ENCODE measurements around the gene CACTIN.
A peak's percentile ranks its signal among the peaks of the same experiment; 100 is the strongest.
"Not testable (repeated sequence)": the region's sequence is repeated elsewhere in the genome, so short reads cannot be mapped to it uniquely, and the experiment has no call there.

CACTIN gene

DNA sequence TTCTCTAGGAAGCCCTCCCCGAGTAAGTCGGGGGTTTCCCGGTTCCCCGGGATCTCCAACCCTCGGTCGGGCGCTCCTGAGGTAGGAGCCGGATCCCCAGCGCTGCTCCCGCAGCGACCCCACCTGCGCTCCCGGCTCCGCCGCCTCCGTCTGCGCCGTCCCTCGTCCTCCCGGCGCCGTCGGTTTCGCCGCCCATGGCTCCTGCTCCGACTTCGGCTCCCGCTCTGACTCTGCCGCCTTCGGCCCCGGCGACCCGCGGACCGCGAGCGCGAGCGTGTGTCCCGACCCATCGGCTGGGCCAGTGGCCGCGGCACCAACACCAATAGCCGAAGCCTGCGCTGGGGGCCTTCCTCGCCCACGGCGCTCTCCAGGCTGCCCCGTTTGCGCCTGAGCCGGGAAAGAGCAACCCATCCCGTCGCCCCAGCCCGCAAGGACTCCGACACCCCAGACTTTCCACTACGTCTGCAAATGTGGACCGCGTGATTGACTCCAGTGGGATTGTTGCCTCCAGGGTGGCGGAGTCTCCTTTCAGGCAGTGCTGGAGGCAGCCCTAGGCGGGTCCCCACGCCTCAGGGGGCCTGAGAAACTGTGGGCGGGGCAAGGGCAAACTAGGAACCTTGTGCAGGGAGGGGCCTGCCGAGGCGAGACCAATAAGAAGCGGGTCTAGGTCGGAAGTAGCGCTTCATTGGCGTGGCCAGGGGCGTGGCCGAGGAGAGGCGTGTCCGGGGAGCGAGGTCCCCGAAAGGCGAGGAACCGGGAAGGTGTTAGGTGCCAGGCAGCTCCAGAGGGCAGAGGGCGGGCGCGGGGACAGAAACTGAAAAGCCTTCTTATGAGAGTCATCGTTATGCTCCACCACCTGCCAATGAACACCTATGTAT is at the start of gene CACTIN:
Gene CACTIN, minus strand, starts transcription at position 318 of the 878 bp plus-strand sequence. Its CDS starts 28 bp downstream, at position 290.
- DNase-seq: peak; percentile 98

DNA sequence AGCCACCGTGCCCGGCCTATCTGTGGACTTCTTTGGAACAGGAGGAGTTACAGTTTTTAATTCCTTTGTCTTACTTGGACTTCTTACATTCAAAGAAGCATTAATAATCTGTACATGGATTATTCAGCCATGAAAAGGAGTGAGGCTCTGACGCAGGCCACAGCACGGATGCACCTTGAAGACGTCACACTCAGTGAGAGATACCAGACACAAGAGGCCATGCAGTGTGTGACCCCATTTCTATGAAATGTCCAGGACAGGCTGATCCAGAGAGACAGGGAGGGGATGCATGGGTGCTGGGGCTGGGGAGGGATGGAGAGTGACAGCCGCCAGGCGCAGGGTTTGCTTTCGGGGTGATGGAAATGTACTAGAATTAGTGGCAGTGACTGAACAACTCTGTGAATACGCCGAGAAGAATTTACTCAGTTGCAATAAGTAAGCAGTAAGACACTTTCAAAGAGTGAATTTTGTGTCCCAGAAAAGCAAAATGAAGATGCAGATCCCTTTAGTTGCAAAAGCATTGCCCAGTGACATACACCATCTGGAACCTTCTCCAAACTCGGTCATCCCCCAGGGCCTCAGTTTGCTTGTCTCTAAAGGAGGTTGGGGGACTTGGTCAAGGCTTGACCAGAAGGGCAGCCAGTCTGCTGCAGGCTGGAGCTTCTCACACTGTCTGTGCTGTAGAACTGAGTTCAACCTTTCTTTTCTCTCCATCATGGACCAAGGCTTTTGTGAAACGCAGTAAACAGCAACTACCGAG is 48.4 kb upstream of the CACTIN start:
- DNase-seq: no peak

DNA sequence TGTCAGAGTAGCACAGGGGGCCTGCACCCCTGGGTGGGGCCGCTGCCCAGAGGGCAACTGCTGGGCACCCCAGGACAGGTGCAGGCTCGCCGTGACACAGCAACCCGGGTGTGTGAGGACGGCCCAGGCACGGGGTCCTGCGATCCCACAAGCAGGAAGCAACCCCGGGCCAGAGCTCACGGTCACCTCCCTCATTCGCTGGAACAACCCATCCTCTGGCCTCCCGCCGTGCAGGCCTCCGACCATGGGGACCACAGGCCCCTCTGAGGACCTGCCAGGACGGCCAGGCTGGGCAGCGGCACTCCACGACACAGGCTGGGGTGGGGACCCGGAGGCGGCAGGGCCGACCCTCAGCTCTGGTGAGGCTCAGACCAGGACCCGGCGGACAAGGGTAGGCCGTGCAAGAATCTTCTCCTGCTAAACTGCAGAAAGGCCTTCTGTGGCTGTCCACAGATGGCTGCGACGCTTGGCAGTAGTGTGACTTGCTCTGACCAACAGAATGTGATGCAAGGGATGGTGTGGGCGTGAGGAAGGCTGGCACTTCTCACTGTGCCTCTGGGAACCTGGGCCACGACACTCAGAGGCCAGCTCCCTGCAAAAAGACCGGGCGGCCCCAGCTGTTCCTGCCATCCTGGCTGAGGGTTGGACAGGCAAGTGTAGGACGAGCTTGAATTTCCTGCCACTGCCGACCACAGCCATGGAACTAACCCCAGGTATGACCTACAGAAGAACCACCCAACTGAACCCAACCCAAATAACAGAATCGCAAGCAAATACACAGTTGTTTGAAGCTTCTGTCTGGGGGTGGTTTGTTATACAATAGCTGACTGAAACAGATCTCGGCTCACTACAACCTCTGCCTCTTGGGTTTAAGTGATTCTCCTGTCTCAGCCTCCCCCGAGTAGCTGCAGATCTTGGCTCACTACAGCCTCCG is 47.2 kb upstream of the CACTIN start:
- no peak for DNase-seq

DNA sequence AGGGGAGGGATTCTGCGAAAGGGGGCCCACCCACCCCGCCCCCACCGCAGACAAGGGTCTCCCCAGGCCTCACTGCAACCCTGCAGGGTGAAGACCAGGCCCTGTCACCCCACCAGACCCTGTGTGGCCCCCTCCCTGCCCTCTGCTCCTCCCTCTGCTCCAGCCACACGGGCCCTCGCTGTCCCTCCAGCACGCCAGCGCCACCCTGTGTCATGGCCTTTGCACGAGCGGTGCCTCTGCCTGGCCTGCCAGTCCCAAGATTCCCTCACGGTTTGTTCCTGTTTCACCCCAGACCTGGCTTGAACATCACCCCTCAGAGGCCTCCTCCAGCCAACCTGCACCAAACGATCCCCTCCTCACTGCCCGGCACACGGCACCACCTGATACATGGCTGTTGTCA is 46.4 kb upstream of the CACTIN start:
- DNase-seq: no peak

DNA sequence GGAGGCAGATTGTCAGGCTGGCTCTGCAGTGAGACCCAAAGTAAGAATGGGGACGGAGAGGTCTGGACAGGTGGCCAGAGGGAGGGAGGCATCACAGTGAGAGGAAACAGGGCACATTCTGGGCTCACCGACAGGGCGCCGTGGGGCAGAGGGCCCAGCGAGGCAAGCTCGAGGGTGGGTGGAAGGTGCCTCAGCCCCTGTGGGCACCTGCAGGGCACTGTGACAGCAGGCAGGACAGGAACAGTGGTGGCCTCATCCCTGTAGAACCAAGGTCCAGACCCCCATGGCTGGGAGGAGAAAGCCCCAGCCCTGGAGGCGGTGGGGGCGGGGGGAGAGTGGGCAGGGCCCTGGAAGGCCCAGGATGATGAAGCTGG is 46.0 kb upstream of the CACTIN start:
- no peak for DNase-seq

DNA sequence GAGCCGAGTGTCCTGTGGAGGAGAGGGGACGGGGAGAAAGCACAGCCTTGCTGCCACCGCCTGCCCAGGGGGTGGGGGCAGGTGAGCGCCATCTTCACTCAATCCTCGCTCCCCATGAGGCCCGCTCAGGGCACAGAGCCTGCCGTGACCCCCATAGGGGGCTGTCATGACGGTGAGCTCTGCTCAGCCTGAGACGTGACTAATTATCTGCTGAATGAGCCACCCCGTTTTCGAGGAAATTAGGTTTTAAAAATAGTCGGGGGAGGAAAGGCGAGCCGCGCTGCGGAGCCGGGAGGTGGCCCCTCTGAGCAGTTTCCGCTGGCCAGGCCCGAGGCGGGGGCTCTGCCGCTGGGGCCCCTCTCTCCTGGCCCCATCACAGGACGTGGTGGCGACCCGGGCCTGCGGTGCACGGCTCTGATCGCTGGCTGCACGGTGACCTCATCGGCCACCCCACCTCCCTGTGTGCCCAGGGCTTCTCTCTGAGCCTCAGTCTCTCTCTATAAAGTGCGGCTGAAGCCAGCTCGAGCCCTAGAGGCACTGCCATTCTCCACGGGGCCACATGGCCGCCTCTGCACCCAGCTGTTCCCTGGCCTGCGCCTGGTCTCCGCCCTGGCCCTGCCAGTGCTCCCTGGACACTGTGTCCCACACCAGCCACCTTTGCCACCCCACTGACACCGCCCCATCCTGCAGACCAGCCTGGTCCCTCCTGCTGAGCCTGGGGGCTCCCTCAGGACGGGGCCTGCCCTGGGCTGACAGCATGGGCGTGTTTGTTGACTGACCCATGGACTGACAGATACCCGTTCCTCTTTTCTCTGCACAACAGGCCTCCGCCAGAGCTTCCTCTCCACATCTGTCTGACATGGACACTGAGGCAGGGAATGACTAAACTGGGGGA is 45.3 kb upstream of the CACTIN start:
- DNase-seq: no peak

DNA sequence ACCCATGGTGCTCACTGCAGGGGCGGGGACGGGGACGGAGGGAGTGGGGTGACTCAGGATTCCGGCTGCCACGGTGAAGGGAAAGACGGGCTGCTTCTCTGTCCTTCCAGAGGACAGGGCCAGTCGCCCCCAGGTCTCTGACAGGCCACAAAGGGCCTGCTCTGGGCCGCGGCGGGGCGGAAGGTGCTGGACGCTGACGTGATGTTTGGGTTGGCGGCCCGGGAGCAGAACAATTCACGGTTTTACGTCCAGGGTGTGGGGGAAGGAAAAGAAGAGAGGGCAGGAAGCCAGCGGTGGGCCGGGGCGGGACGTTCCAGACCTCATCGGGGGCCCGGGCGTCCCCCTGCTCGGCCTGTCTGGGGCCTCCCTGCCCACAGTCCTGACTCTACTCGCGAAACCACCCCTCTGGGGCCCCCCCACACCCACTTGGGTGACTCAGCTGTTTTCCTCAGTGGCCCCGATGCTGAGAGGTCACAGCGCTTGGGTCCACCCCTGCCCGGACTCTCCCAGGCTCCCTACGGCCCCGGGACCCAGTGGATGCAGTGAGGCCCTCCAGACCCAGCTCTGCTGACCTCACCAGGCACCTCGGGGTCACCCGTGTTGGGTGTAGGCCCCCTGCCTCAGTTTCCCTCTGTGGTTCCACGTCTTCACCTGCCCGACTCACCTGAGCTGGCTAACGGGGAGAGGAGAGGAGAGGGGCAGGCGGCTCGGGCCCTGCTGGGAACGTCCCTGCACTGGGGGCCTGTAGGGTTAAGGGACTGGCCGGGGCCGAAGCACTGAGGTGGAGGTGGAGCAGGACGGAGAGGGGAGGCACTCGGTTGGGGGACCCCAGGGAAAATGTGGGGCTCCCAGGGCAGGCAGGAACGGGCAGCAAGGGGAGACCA is 44.4 kb upstream of the CACTIN start:
- DNase-seq: peak; percentile 49

DNA sequence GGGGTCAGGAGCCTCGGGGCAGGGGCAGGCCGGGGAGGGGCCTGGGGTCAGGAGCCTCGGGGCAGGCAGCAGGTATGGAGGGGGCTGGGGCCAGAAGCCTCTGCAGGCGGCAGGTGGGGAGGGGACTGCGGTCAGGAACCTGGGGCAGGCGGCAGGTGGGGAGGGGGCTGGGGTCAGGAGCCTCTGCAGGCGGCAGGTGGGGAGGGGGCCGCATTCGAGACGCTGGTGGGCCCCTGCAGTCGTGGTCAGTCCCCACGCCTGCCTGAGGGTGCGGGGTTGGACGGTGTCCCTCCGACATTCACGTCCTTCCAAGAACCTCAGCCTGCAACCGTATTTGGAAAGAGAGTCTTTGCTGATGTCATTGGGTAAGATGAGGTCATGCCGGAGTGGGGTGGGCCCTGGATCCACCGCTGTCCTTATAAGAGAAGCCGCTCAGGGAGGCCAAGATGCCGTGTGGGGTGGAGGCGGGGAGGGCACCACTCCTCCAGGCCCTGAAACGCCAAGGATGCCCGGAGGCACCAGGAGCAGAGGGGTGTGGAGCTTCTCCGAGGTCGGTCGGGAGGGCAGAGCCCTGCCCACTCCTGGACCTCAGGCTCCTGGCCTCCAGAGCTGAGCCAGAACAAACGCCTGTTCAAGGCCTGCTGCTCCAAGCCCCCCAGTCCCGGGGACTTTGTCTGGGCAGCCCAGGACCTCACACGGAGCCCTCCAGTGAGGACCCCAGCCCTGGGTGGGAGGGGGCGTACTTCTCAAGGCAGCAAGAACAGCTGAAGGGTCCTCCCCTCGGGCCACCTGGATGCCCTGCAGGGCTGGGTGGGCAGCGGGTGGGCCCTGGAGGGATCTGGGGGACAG is 43.6 kb upstream of the CACTIN start:
- DNase-seq: no peak

DNA sequence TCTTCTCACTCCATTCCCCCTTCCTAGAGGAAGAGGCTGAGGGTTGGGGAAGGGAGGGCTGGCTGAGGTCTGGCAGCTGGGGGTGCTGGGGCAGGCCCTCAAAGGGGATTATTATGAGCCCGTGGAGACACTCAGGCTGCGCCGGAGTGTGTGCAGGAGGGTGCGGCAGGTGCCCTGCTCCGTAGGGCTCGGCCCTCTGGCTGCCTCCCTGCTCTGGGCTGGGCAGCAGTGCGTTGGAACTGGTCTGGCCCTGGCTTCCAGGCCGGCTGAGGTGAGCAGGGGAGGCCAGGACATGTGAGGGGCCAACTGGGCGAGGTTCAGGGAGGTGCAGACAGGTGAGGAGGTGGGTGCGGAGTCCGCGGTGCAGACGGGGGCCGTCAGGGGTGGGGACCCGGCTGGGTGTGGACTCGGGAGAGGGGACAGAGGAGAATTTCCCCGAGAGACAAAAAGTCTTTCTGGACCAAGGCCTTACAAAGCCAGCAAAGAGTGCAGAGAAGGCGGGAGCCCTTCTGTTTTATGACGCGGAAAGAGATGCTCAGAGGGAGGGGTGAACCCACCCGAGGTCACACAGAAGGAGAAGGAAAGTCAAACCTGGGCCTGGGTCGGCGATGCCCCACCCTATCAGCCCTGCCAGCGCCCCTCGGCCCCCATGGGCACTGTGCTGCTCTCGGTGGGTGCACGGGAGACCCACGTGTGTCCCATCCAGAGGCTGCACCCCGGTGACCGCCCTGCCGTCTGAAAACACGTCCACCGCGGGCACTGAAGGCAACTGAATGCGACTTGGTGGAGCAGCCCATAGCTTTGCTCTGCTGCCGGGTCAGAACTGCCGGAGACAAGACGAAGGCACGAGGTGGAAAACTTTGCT is 42.7 kb upstream of the CACTIN start:
- no peak for DNase-seq

DNA sequence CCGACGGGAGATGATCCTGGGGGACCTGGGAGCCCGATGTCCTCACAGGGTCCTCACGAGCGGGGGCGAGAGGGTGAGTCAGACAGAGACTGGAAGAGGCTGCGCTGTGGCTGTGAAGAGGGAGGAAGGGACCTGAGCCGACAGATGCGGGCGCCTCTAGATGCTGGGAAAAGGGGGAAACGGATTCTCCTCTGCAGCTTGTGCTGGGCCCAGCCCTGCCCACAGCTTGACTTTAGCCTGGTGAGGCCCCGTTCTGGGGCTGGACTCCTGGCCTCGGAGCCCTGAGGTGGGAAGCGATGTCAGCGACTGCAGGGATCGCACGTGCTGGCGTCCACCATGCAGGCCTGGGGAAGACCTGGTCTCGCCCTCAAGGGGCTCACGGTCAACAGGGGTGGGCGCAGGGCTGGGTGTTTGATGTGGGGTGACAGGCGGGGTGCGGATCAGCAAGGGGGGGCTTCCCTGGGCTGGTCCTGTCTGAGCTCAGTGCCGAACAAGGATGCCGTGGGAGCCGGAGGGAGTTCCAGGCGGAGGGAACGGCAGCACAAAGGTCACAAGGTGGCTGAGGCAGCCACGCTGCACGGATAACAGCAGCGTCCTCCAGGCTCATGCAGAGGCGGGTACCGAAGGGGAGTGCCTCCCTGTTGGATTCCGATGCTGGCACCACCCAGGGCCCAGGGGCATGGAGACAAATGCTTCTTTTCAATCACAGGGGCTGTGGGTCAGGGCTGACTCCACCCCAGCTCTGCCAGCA is 41.9 kb upstream of the CACTIN start:
- DNase-seq: no peak

DNA sequence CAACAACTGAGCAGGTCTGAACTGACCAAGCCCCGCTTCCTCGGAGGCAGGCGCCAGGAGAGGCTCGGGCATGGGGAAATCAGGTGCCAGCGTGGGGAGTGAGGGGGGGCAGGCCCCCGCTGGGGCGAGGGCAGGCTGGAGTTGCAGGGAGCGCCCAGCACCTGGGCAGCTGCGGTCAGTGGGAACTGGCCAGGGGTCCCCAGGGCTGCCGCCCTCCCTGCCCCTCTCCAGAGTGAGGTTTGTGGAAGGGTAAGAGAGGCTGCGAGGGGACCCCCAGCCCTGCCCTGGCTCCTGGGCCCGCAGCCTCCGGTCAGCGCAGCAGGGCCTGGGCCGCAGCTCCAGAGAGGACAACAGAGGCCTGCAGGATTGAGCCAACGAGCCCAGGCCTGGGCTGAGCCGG is 41.2 kb upstream of the CACTIN start:
- no peak for DNase-seq

DNA sequence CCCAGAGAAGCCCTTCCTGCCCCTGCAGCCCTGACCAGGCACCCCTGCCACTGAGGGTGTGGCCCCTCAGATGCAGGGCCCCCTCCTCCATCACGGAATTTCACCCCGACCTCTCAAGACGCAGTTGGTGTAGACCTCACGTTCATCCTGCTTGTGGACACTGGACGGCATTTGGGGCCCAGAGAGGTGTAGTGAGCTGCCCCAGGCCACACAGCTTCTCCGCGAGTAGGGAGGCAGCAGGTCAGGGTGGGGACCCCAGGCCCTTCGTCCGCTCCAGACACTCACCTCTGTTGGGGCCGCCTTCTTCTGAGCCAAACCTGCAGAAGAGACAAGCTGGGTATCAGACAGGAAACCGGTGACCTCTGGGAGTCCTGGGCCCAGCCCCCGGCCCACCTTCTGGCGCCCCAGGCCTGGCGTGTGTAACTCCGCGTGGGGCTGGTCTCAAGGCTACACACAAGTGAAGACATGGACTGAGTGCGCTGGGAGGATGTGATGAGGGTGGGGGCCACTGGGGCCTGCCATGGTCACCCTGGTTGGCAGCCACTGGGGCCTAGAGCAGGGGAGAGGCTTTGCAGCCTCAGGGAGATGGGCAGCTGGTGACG is 40.5 kb upstream of the CACTIN start:
- DNase-seq: no peak

DNA sequence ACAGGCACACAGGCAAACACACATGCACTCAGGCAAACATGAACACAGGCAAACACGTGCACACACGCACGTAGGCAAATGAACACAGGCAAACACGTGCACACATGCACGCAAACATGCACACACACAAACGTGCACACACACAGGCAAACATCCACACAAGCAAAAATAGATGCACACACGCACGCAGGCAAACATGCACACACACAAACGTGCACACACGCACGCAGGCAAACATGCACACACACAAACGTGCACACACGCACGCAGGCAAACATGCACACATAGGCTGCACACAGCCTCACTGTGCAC is 39.9 kb upstream of the CACTIN start:
- not testable (repeated sequence) for DNase-seq

DNA sequence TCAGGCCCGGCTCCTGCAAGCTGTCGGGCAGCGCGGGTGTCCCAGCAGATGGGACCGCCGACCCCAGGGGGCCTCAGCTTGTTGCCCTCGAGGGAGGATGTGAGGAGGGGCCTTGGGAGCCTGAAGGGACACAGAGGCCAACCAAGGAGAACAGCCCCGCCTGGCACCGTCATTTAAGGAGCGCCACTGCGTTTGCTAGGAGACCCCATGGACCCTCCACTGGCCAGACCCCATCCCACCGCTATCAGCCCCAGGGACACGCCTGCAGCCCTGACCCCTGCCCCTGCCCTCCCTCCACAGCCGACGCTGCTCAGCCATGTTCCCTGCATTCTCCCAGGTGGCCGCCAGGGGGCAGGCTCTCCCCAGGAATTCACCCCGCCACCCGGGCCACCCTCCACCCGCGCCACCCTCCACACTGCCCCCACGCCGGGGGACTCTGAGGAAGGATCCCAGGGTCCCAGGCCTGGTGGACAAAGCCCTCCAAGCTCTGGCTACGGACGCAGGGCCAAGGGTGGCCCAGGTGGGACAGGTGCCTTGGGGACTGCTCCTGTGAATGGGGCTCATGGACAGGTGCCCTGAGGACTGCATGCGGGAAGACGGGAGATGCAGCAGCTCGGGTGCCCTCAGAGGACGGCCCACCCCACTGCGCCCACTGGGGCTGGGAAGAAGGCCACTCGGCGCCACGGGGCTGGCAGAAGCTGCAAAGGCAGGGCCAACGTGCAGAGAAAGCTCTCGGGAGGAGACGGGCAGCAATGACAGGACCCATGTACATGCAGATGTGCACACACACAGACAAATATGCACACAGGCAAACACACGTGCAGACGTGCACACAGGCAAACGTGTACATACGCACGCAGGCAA is 39.3 kb upstream of the CACTIN start:
- peak; percentile 65 for DNase-seq

DNA sequence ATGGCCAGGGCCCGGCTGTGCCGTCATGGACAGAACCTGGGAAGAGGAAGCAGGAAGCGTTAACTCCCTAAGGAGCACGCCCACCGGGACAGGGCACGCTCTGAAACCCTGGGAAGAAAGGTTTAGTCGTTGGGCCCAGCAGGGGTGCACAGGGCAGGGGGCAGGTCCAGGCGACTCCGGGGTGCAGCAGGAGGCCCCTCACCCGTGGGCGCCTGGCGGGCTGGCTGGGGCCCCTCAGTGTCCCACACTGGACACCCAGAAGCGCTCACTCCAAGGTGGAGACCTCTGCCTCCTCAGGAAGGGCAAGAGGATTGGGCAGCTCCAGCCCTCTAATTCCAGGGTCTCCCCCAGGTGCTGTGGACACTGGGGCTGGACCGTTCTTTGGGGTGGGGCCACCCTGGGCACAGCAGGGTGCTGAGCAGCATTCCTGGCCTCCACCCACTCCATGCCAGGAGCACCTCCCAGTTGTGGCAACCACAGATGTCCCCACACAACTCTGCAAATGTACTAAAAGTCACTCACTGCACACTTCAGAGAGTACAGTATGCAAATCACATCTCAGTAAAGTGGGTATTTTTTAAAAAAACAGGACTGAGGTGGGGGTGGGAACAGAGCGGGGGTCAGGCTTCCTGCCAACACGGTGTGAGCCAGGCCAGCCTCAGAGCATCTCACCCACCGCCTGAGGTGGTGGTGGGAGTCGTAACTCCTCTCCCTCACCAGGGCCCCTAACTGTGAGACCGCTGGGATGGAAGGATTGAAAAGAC is 38.5 kb upstream of the CACTIN start:
- no peak for DNase-seq

DNA sequence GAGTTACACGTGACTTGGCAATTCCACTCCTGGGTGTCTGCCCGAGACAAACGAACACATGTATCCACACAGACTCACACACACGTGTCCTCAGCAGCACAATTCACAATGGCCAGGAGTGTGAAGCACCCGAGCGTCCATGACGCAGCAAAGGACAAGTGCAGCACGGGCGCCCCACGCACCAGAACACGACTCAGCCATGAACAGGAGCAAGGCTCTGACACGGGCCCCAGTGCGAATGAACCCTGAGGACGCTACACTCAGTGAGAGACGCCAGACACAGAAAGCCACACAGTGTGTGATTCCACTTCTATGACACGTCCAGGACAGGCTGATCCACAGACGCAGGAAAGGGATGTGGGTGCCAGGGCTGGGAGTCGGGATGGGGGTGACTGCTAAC is 37.2 kb upstream of the CACTIN start:
- no peak for DNase-seq
